CD4-positive, alpha-beta T cell treated with Interleukin-17A for 1 hour (primary cell): Measurements from ENCODE around the gene TPSAB1.

Experiments used
- DNase-seq: peaks from one replicate; pipeline ENCODE4 v3.0.0-alpha.2; 2020

TPSAB1 gene

GRCh38 chr16:1211451-1212268 is 28.8 kb upstream of the TPSAB1 start:
- DNase-seq: no peak

GRCh38 chr16:1212616-1213194 is 27.8 kb upstream of the TPSAB1 start:
- no peak for DNase-seq

GRCh38 chr16:1213231-1213630 is 27.3 kb upstream of the TPSAB1 start:
- DNase-seq: no peak

- no peak for DNase-seq
These were observed 26.6 kb upstream of the TPSAB1 start for GRCh38 chr16:1213796-1214372.

- DNase-seq: no peak
These were observed 25.8 kb upstream of the TPSAB1 start for GRCh38 chr16:1214719-1215118.

- no peak for DNase-seq
These were observed 24.8 kb upstream of the TPSAB1 start for GRCh38 chr16:1215574-1216295.

GRCh38 chr16:1216296-1216619 is 24.2 kb upstream of the TPSAB1 start:
- no peak for DNase-seq

- DNase-seq: no peak
These were observed 23.7 kb upstream of the TPSAB1 start for GRCh38 chr16:1216681-1217400.

GRCh38 chr16:1217526-1217925 is 23.0 kb upstream of the TPSAB1 start:
- DNase-seq: no peak

GRCh38 chr16:1218061-1218929 is 22.2 kb upstream of the TPSAB1 start:
- no peak for DNase-seq

- DNase-seq: no peak
These were observed 21.4 kb upstream of the TPSAB1 start for GRCh38 chr16:1218930-1219611.

- DNase-seq: no peak
These were observed 20.3 kb upstream of the TPSAB1 start for GRCh38 chr16:1220098-1220728.

- DNase-seq: no peak
These were observed 19.5 kb upstream of the TPSAB1 start for GRCh38 chr16:1220841-1221627.

GRCh38 chr16:1221628-1222552 is 18.6 kb upstream of the TPSAB1 start:
- no peak for DNase-seq

- DNase-seq: no peak
These were observed 17.8 kb upstream of the TPSAB1 start for GRCh38 chr16:1222553-1223354.

- no peak for DNase-seq
These were observed 16.9 kb upstream of the TPSAB1 start for GRCh38 chr16:1223355-1224214.

- no peak for DNase-seq
These were observed 15.9 kb upstream of the TPSAB1 start for GRCh38 chr16:1224558-1224957.
